T-helper 17 cell (primary cell): ENCODE measurements around the gene TGFBR1. TPM values are rescaled to one million over a fixed set of nuclear protein-coding genes. Genes with fewer than 3 reads are reported as not detected.

Experiments
- ATAC-seq: fragments of 150-1000 bp; cut with Tn5 transposase; 2 replicates; pipeline ENCODE4 v1.10.0; 2021; ENCODE audit warnings: mild to moderate bottlenecking, moderate library complexity
- DNase-seq, 3 donors: peaks; one replicate each; pipeline versions ENCODE4 v3.0.0 to v3.0.0-alpha.2; 2020 to 2021
- H3K9me3 ChIP-seq: one replicate; pipeline ENCODE4 v1.7.0; 2013; ENCODE audit warnings: low read length, mild to moderate bottlenecking; ENCODE audit not compliant: control insufficient read depth, poor library complexity, severe bottlenecking
- H3K27ac Mint-ChIP-seq: one replicate; pipeline ENCODE4 v1.8.0; 2022; ENCODE audit warnings: mild to moderate bottlenecking, moderate library complexity, mixed read lengths
- H3K27me3 Mint-ChIP-seq: one replicate; pipeline ENCODE4 v1.8.0; 2022; ENCODE audit warnings: mixed read lengths
- H3K36me3 Mint-ChIP-seq: one replicate; pipeline ENCODE4 v1.8.0; 2022; ENCODE audit warnings: low read depth, mixed read lengths
- H3K4me1 Mint-ChIP-seq: one replicate; pipeline ENCODE4 v1.8.0; 2022; ENCODE audit warnings: mild to moderate bottlenecking, mixed read lengths
- H3K4me3 Mint-ChIP-seq: one replicate; pipeline ENCODE4 v1.8.0; 2022; ENCODE audit warnings: mild to moderate bottlenecking, moderate library complexity, mixed read lengths
- total RNA-seq, 4 donors: library from RNA in 2 of 4; stranded (reverse) in 2 of 4; gene quantifications; one replicate each; pipeline ENCODE4 v1.2.3 and lab custom pipeline; 2022 to 2026

Gene TGFBR1
- total RNA-seq, 2 donors from 2014 or later, result 23.5 to 29.1 TPM

DNA sequence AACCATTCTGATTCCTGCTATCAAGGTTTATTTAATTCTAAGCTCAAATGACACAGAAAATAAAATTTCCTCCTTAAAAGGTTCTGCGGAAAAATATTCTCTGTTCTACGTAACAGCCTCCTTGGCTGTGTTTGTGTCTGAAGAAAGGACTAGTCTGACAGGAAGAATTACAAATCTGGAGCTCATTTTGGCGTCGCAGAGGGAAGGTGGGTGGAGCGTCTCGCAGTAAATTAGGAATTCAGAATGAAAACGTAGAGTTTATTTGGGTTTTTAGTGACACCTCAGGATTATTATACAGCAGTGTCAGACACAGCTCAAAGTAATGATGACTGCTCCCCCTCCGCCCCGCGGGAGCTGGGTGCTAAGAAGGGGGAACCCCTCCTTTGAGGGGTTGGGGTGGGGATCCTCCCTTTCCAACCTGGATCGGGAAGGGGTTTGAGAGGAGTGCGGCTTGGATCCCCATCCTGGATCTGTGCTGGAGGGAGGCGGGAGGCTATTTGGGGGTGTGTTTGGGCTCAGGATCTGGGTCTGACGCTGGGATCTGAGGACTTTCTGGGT lies 933 bp upstream of the TGFBR1 start:
- peak overlapping the region; percentile 94 for H3K27ac Mint-ChIP-seq
- ATAC-seq, result no peak
- no peaks in the 10 kb centered on the region for H3K27me3 Mint-ChIP-seq
- H3K9me3 ChIP-seq, result no peaks in the 10 kb centered on the region
- DNase-seq, result no peak
- H3K4me3 Mint-ChIP-seq, result peak overlapping the region; percentile 95
- peaks cover 41% of the 10 kb centered on the region for H3K4me1 Mint-ChIP-seq
- H3K36me3 Mint-ChIP-seq, result no peaks in the 10 kb centered on the region

DNA sequence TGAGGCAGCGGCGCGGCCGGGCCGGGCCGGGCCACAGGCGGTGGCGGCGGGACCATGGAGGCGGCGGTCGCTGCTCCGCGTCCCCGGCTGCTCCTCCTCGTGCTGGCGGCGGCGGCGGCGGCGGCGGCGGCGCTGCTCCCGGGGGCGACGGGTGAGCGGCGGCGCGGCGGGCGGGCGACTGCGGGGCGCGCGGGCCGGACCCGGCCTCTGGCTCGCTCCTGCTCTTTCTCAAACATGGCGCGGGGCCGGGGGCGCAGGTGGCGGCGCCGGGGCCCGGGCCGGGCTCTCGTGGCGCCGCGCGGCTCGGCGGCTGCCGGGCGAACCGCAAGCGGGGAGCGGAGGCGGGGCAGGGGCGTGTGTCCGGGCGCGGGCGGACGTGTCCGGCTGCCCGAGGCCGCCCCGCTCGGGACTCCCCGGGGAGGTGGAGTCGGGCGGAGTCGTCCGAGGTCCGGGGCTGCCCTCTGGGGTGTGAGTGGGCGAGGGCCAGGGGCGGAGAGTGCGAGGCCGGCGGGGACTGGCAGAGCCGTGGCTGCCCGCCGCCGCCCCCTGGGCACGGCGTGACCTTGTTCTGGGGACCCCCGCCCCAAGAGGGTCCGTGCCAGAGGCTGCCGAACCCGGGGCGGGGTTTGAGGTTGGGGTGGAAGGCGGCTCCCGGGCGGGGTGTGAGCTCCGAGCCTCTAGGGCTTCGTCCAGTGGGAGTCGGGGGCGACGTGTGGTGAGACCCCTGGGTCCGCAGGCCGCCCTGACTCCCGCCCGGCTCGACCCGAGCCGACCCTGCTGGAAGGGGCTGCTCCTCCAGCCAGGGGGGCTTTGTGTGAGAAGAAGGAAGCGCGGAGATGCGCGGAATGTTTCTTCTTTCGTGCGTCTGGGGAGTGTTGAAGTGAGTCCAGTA lies 485 bp downstream of the TGFBR1 start:
- peak; percentile 12 for ATAC-seq

DNA sequence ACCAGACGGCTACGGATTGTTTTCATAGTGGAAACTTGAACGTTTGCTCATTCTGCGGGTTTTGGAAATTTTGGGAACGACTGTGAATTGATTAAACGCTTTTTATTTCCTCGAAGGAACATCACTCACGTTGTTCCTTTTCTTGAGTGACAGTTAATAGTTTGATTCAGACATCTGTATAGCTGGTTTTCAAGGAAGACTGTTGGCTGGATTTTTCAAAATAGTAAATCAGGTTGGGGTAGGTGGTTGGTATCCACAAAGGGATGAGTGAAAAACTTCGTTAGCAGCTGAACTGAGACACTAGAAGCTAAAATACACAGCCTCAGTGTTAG lies 1.1 kb downstream of the TGFBR1 start:
- no peaks in the 10 kb centered on the region for H3K9me3 ChIP-seq
- Mint-ChIP-seq H3K4me3 (peak overlapping the region; percentile 89), H3K27me3 (no peaks in the 10 kb centered on the region), H3K27ac (peak overlapping the region; percentile 83), H3K4me1 (peaks cover 53% of the 10 kb centered on the region), H3K36me3 (no peaks in the 10 kb centered on the region)
- DNase-seq (no peak), ATAC-seq (no peak)

More for the DNA sequence above, 485 bp downstream of the TGFBR1 start:
- Mint-ChIP-seq H3K27me3 (no peaks in the 10 kb centered on the region), H3K36me3 (no peaks in the 10 kb centered on the region), H3K27ac (peak overlapping the region; percentile 83), H3K4me1 (peaks cover 50% of the 10 kb centered on the region), H3K4me3 (peak overlapping the region; percentile 95)
- no peaks in the 10 kb centered on the region for H3K9me3 ChIP-seq
- peak in 2 of 3 donors; percentile 12 to 37 for DNase-seq

DNA sequence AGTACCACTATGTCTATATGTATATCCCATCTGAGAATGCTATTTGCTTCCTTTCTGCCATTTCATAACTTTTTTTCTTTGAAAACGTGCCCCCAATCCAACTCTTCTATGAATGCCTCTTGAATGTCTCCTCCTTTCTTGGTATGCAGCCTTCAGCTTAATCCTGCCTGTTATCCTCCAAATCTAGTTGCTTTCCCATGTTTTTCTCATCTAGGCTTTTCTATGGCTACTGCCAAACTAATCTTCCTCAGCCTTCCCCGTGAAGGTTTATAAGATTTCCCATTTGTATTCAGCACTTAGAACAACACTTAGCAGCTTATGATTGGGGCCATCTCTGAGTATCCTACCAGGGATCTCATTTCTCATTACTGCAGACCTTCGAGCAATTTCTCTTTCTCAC lies 2.5 kb downstream of the TGFBR1 start:
- Mint-ChIP-seq H3K27ac (peak overlapping the region; percentile 88), H3K27me3 (no peaks in the 10 kb centered on the region), H3K4me3 (peak overlapping the region; percentile 85), H3K36me3 (no peaks in the 10 kb centered on the region), H3K4me1 (peaks cover 63% of the 10 kb centered on the region)
- no peaks in the 10 kb centered on the region for H3K9me3 ChIP-seq
- ATAC-seq (no peak), DNase-seq (no peak)

GRCh38 chr9:99108131-99108530 lies 3.2 kb downstream of the TGFBR1 start:
- no peaks in the 10 kb centered on the region for H3K9me3 ChIP-seq
- peak overlapping the region; percentile 85 for H3K4me3 Mint-ChIP-seq
- H3K36me3 Mint-ChIP-seq, result no peaks in the 10 kb centered on the region
- ATAC-seq (no peak), DNase-seq (no peak)
- H3K4me1 Mint-ChIP-seq, result peaks cover 71% of the 10 kb centered on the region
- peak overlapping the region; percentile 88 for H3K27ac Mint-ChIP-seq
- H3K27me3 Mint-ChIP-seq, result no peaks in the 10 kb centered on the region

DNA sequence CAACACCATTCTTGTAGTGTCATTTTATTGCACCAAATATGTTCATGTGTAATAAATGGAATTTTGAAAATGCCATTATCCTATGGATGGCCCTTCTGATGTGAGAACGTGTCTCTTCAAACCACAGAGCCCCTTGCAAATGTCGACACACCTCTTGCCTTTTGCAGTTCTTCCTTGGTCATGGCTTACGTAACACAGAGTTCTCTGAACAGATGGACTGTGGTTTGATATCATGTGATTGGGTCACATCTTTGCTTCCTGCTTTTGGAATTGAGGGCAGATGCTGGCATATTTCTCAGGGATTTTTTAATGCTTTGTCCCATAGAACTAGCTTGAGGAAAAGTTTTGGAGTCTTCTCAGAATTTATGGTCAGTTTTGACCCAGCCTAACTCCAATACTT lies 4.6 kb downstream of the TGFBR1 start:
- no peaks in the 10 kb centered on the region for H3K36me3 Mint-ChIP-seq
- H3K4me3 Mint-ChIP-seq, result no peak overlapping the region
- peaks cover 73% of the 10 kb centered on the region for H3K4me1 Mint-ChIP-seq
- ATAC-seq (no peak), DNase-seq (no peak)
- H3K27me3 Mint-ChIP-seq, result no peaks in the 10 kb centered on the region
- H3K9me3 ChIP-seq, result no peaks in the 10 kb centered on the region
- H3K27ac Mint-ChIP-seq, result peak overlapping the region; percentile 9

- peak overlapping the region; percentile 75 for H3K4me3 Mint-ChIP-seq
- DNase-seq (peak in 2 of 3 donors; percentile 22 to 23), ATAC-seq (peak; percentile 99)
- no peaks in the 10 kb centered on the region for H3K27me3 Mint-ChIP-seq
- H3K4me1 Mint-ChIP-seq, result peaks cover 75% of the 10 kb centered on the region
- no peaks in the 10 kb centered on the region for H3K9me3 ChIP-seq
- peak overlapping the region; percentile 14 for H3K27ac Mint-ChIP-seq
- H3K36me3 Mint-ChIP-seq, result no peaks in the 10 kb centered on the region
Observed at GRCh38 chr9:99112750-99113413, 8.0 kb downstream of the TGFBR1 start.

DNA sequence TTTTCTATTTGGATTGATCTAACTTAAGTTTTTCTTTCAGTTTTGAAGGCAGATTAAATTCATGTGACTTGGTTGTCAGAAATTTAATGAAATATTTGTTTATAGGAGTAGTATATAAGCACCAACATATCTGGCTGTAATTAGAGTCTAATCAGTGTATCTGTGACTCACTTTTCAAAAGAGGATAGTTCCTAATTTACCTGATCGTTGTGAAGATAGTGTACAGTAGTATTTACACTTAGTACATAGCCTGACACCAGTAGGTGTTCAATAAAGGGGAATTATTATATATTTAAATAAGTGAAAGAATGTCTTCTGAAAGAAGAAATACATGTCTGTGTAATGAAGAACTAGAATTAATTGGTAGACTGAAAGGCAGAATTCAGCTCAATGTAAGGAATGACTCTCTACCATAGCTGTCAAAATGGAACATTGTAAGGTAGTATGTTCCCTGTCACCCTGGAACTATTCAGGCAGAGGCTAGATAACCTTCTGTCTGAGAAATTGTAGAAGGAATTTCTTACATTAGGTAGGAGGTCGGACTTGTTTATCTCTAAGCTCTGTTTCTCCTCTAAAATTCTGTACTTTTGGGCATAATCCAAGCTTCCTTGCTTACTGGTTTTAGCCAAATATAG lies 8.6 kb downstream of the TGFBR1 start:
- no peaks in the 10 kb centered on the region for H3K9me3 ChIP-seq
- H3K36me3 Mint-ChIP-seq, result no peaks in the 10 kb centered on the region

DNA sequence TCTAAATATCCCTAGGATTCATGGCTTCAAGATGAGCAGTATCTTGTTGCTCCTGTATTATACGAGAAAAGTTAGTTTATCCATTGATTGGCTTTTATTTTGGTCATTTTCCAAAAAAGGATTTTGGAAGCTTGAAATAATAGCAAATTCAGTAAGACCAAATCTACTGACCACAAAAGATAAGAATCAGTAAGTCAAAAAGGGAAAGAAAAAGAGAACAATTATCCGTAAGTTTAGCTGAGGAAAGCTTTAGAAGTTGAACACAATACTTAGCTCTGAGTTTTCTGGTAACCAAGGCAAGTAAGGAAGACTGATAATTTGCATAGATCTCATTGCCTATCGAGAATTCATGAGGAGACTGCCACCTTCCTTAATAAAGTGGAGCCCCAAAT lies 9.1 kb downstream of the TGFBR1 start:
- Mint-ChIP-seq H3K4me3 (peak overlapping the region; percentile 39), H3K27ac (no peak overlapping the region), H3K4me1 (peaks cover 70% of the 10 kb centered on the region), H3K27me3 (no peaks in the 10 kb centered on the region), H3K36me3 (peaks cover 2% of the 10 kb centered on the region)
- H3K9me3 ChIP-seq, result no peaks in the 10 kb centered on the region
- ATAC-seq (no peak), DNase-seq (no peak)

More for the DNA sequence above, 8.6 kb downstream of the TGFBR1 start:
- ATAC-seq, result no peak
- Mint-ChIP-seq H3K4me3 (peak overlapping the region; percentile 75), H3K27me3 (no peaks in the 10 kb centered on the region), H3K27ac (peak overlapping the region; percentile 14), H3K4me1 (peaks cover 70% of the 10 kb centered on the region)
- DNase-seq, result no peak

DNA sequence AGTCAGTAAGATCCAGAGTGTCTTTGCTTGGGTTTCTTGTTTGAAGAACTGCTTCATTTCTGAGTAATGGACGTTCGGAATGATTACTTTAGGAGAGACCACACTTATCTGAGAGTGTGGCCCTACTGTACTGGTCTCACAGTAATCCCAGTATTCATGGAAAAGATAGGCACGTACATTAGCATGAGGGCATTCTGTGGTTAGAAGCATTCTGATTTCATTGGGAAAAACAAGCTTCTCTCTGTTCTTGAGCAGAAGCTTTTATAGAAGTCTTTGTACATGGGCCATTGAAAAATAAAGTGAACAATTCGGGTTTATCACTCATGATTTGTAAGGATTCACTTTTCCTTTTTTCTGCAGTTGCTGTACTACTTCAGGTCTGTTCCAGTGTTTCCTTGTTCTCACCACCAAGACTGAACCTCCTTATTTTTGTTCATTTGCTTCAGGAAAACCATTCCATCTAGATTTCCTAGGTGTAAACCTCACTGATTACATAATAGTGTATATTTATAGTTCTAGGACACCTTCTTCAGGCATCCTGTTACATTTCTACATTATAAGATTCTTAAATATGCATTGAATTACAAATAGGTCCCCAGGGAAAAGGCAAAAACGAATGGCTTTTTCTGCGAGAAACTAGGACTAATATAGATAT lies 10.1 kb downstream of the TGFBR1 start:
- peaks cover 68% of the 10 kb centered on the region for H3K4me1 Mint-ChIP-seq
- no peak overlapping the region for H3K4me3 Mint-ChIP-seq
- no peaks in the 10 kb centered on the region for H3K27me3 Mint-ChIP-seq
- ATAC-seq (no peak), DNase-seq (no peak)
- peak overlapping the region; percentile 9 for H3K27ac Mint-ChIP-seq
- peaks cover 3% of the 10 kb centered on the region for H3K36me3 Mint-ChIP-seq
- H3K9me3 ChIP-seq, result no peaks in the 10 kb centered on the region

DNA sequence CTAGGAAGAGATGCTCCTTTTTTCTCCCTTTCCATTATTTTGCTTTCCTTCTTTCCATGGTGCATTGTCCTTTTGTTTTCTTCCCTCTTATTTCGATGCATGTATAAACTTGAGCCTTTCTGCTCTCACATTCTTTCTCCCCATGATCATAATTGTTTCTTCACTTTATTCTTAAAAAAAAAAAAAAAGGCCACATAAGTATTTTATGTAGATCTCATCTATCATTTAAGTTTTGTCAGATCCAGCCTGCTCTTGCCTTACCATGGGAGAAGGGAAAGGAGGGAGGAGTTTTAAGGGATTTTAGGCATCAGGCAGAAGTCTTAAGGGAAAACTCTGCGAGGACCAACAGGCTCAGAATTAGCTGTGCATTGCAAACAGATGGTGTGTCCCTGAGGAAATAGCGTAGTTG lies 11.1 kb downstream of the TGFBR1 start:
- no peak overlapping the region for H3K4me3 Mint-ChIP-seq
- H3K4me1 Mint-ChIP-seq, result peaks cover 71% of the 10 kb centered on the region
- peak overlapping the region; percentile 53 for H3K27ac Mint-ChIP-seq
- no peak for DNase-seq
- H3K9me3 ChIP-seq, result no peaks in the 10 kb centered on the region
- H3K27me3 Mint-ChIP-seq, result no peaks in the 10 kb centered on the region
- peaks cover 3% of the 10 kb centered on the region for H3K36me3 Mint-ChIP-seq
- no peak for ATAC-seq

- H3K27ac Mint-ChIP-seq, result peak overlapping the region; percentile 88
- peaks cover 61% of the 10 kb centered on the region for H3K4me1 Mint-ChIP-seq
- peak in 2 of 3 donors; percentile 16 to 28 for DNase-seq
- ATAC-seq, result peak; percentile 100
- no peaks in the 10 kb centered on the region for H3K9me3 ChIP-seq
- H3K36me3 Mint-ChIP-seq, result peaks cover 3% of the 10 kb centered on the region
- H3K27me3 Mint-ChIP-seq, result no peaks in the 10 kb centered on the region
- H3K4me3 Mint-ChIP-seq, result peak overlapping the region; percentile 91
Observed at GRCh38 chr9:99118782-99119466, 14.0 kb downstream of the TGFBR1 start.
